ENCODE data around the gene CNTN2.

CNTN2 gene

GRCh38 chr1:205025239-205025638 lies 17.8 kb upstream of the CNTN2 start:
- DNase-seq = no peak

DNA sequence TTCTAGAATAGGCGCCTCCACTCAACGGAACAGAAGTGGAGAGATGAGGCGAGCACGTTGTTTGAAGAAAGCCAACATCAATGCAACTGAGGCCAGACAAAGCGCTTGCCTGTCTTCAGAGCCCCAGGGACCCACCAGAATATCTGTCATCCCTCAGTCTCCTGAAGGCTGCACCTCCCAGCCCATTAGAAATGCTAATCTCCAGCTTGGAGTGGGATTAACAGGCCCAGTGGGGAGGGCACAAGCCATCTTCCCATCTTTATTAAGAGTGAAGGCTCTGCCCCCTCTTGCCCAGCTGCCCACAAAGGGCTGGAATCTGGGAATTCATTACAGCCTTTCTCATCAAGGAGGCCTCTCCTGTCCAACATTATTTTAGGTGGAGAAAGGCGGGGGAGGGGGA lies 16.8 kb upstream of the CNTN2 start:
- DNase-seq = no peak

DNA sequence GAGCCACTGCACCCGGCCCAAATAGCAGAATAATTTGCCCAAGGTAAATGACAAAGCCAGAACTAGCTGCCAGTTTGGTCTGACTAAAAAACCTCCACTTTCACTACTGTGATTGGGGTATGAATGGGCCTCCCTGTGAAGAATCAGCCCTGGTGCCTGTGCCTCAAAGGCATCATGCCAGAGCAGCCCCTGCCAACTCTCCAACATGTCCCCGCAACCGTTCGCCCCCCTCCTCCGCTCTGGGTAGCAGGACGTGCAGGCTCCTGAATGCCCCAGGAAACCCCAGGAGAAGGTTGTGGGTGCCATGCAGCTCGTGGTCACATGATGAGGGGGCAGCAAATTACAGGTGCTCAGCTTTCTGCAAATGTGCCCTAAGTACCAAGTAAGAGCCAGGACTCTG lies 14.6 kb upstream of the CNTN2 start:
- DNase-seq = no peak

GRCh38 chr1:205028924-205029323 lies 14.1 kb upstream of the CNTN2 start:
- DNase-seq = no peak

GRCh38 chr1:205030241-205030640 lies 12.8 kb upstream of the CNTN2 start:
- no peak for DNase-seq

- no peak for DNase-seq
These were observed 12.1 kb upstream of the CNTN2 start for GRCh38 chr1:205030896-205031295.

- no peak for DNase-seq
These were observed 10.5 kb upstream of the CNTN2 start for GRCh38 chr1:205032508-205032907.

- DNase-seq = no peak
These were observed 5.5 kb upstream of the CNTN2 start for GRCh38 chr1:205037539-205037938.

- no peak for DNase-seq
These were observed 4.8 kb upstream of the CNTN2 start for GRCh38 chr1:205038132-205038786.

- DNase-seq = no peak
These were observed 1.9 kb upstream of the CNTN2 start for GRCh38 chr1:205041001-205041715.

GRCh38 chr1:205041998-205042910 lies 758 bp upstream of the CNTN2 start:
- no peak for DNase-seq

GRCh38 chr1:205043866-205044265 lies 854 bp downstream of the CNTN2 start:
- DNase-seq = no peak

DNA sequence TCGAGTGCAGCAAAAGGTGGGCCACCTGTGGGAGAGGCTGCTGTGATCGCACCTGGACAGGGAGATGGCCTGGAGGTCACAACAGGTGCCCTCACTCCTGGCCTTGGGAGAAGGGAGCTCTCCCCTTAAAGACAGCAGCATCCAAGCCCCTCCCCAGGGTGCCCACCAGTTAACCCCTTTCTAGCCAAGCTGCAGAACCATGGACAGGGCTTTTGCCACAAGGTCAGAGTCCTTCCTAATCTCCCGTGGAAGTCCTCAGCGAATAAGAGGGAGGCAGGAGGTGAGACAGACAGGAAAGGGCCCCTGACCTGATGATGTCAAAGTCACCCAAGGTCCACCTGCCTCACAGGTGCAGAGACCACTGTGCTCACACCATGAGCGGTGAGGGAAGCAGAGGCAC lies 1.7 kb downstream of the CNTN2 start:
- DNase-seq = no peak

GRCh38 chr1:205045146-205045545 lies 2.1 kb downstream of the CNTN2 start:
- DNase-seq = no peak

DNA sequence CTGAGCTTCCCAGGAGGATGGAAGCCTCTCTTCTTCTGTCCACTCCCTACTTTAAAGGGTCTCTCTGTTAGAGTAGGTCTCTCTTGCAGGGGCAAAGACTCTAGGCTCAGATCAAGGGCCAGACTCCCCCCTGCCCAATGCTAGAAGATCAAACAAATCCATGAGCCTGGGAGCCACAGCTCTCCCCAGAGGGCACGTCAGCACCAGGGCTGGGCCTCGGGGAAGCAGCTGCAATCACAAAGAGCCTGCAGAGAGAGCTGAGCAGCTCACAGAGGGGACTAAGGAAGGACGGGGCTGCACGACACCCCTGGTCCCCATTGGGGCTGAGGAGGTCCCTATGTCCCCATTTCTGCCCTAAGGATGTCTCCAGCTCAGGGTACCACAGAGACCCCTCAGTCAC lies 3.9 kb downstream of the CNTN2 start:
- DNase-seq = no peak

DNA sequence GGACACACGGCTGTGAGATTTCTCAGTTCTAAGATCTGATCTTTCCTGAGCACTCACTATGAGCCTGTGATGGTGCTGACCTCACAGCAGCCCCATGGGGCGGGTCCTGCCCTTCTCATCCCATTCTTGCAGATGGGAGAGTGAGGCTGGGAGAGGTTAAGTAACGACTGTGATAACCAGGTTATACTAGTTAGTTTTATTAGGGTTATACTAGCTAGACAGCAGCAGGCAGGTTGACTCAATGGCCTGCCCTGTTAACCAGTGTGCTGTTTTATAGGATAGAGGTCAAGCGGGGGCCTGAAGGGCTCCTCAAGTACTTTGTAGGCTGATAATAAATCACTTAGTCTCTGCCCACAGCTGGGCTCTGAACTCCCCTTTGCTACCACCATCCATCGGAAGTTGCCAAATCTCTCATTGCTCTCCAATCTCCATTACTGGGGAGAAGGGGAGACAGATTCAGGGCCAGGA lies 4.8 kb downstream of the CNTN2 start:
- DNase-seq = no peak

DNA sequence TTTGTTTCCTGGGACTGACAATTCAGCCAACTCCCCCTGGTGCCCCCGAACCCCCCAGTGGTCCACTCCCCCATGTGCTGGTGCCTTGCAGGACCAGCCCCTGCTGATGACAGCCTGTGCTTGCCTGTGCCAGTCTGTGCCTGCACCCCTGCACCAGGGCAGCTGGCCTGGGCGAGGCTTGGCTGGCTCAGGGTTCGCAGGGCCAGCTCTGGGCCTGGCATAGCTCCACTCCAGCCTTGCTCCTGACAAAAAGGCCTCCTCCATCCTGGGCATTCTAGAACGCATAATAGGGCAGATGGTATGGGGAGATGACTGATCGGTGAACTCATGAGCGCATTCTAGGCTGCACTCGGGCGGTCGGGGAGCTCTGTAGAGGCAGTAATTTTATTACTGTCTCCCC lies 5.4 kb downstream of the CNTN2 start:
- DNase-seq = no peak

- no peak for DNase-seq
These were observed 6.5 kb downstream of the CNTN2 start for GRCh38 chr1:205049479-205049878.

- DNase-seq = no peak
These were observed 9.7 kb downstream of the CNTN2 start for GRCh38 chr1:205052690-205053089.

GRCh38 chr1:205053296-205053695 lies 10.3 kb downstream of the CNTN2 start:
- no peak for DNase-seq

GRCh38 chr1:205054013-205054412 lies 11.0 kb downstream of the CNTN2 start:
- DNase-seq = no peak

DNA sequence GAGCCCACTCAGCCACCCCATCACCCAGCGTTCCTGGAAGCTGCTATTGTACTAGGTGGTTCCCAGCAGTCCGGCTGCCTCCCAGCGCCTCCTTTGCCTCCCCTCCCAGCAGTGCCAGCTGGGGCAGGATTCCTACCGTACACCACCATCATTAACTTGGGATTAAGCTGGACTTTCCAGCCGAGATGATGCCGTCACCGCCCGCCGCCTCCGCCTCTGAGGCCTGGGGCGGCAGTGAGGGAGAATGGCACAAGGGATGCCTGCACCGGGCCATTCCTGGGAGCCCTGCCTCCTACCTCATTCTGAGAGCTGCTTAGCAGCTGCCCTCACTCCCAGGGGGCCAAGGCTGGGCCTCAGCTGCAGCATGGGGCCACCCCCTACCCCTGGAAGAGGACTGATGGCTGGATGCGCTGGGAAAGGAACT lies 13.2 kb downstream of the CNTN2 start:
- DNase-seq = no peak

GRCh38 chr1:205056956-205057568 lies 14.1 kb downstream of the CNTN2 start:
- no peak for DNase-seq
